Activated CD8-positive, alpha-beta memory T cell treated with anti-CD3 and anti-CD28 coated beads for 36 hours (primary cell): Measurements from ENCODE around the gene NDUFB7. TPM values are rescaled to one million over a fixed set of nuclear protein-coding genes. Genes with fewer than 3 reads are reported as not detected.

Experiments used
- total RNA-seq, 2 experiments: library from RNA; stranded (reverse); gene quantifications; one replicate each; pipeline ENCODE4 v1.2.3, GENCODE V29; 2021

The NDUFB7 gene
- total RNA-seq, 2 experiments from 2014 or later, result 128 to 129 TPM

Other genes starting within 250 kb of the NDUFB7 start
- 100 to 1,000 TPM; 224 to 225 TPM for gene ADGRE5, start 190.6 kb downstream of the NDUFB7 start, total RNA-seq
- 100 to 1,000 TPM; 276 to 286 TPM for gene DDX39A, start 152.7 kb downstream of the NDUFB7 start, total RNA-seq
- 100 to 1,000 TPM; 171 to 180 TPM for gene PKN1, start 138.8 kb downstream of the NDUFB7 start, total RNA-seq
- under 1 TPM; 0.34 to 0.53 TPM for gene PTGER1, start 96.7 kb downstream of the NDUFB7 start, total RNA-seq
- 10 to 100 TPM; 31.8 to 32.5 TPM for gene GIPC1, start 75.9 kb downstream of the NDUFB7 start, total RNA-seq
- 10 to 100 TPM; 93.8 to 95.8 TPM for gene DNAJB1, start 53.7 kb downstream of the NDUFB7 start, total RNA-seq
- gene TECR, start 42.5 kb downstream of the NDUFB7 start, total RNA-seq, result 100 to 1,000 TPM; 117 to 122 TPM
- gene CLEC17A, start 11.0 kb upstream of the NDUFB7 start, total RNA-seq, result 1 to 10 TPM; 1.2 to 1.3 TPM
- gene ADGRE3, start 102.8 kb upstream of the NDUFB7 start, total RNA-seq, result not detected
- gene ZNF333, start 118.0 kb upstream of the NDUFB7 start, total RNA-seq, result 1 to 10 TPM; 7.8 to 8.0 TPM
- gene ADGRE2, start 206.5 kb upstream of the NDUFB7 start, total RNA-seq, result under 1 TPM; 0.42 to 0.69 TPM